HG02623 (cell line): ENCODE measurements around the gene SCAI.
"Not testable (repeated sequence)": the region's sequence is repeated elsewhere in the genome, so short reads cannot be mapped to it uniquely, and the experiment has no call there.

ENCODE experiments used
- ATAC-seq: cut with Tn5 transposase; IDR thresholded peaks from one replicate; pipeline ENCODE4 v1.9.1; 2021; ENCODE audit warnings: moderate library complexity; ENCODE audit not compliant: unreplicated experiment

SCAI gene

DNA sequence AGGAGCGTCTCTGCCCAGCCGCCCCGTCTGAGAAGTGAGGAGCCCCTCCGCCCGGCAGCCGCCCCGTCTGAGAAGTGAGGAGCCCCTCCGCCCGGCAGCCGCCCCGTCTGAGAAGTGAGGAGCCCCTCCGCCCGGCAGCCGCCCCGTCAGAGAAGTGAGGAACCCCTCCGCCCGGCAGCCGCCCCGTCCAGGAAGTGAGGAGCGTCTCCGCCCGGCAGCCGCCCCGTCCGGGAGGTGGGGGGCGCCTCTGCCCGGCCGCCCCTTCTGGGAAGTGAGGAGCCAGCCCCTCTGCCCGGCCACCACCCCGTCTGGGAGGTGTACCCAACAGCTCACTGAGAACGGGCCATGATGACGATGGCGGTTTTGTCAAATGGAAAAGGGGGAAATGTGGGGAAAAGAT, 34.8 kb downstream of the SCAI start:
- ATAC-seq = not testable (repeated sequence)

- no peak for ATAC-seq
Observed at GRCh38 chr9:125106285-125106893, 36.9 kb downstream of the SCAI start.

GRCh38 chr9:125103770-125104460, 39.4 kb downstream of the SCAI start:
- ATAC-seq = no peak

- no peak for ATAC-seq
Observed at GRCh38 chr9:125103021-125103420, 40.3 kb downstream of the SCAI start.

- no peak for ATAC-seq
Observed at GRCh38 chr9:125100822-125101221, 42.5 kb downstream of the SCAI start.

- no peak for ATAC-seq
Observed at GRCh38 chr9:125099816-125100215, 43.5 kb downstream of the SCAI start.

GRCh38 chr9:125095821-125096443, 47.4 kb downstream of the SCAI start:
- ATAC-seq = no peak

GRCh38 chr9:125091121-125091520, 52.2 kb downstream of the SCAI start:
- ATAC-seq = no peak

GRCh38 chr9:125089331-125089730, 54.0 kb downstream of the SCAI start:
- no peak for ATAC-seq

DNA sequence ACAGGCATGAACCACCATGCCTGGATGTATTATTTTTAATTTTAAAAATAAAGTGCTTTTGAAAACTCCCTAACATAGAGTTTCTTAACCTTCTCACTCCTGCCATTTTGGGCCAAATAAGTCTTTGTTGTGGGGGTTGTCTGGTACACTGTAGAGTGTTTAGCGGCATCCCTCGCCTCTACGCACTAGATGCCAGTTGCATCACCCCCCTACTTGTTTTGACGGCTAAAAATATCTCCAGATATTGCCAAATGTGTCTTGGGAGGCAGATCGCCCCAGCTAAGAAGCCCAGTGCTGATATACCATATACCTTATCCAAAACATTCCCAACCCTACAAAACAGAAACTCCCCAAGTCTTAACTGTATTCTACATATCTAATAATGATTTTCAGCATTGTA, 54.6 kb downstream of the SCAI start:
- ATAC-seq = no peak

- ATAC-seq = no peak
Observed at GRCh38 chr9:125085703-125086477, 57.4 kb downstream of the SCAI start.

DNA sequence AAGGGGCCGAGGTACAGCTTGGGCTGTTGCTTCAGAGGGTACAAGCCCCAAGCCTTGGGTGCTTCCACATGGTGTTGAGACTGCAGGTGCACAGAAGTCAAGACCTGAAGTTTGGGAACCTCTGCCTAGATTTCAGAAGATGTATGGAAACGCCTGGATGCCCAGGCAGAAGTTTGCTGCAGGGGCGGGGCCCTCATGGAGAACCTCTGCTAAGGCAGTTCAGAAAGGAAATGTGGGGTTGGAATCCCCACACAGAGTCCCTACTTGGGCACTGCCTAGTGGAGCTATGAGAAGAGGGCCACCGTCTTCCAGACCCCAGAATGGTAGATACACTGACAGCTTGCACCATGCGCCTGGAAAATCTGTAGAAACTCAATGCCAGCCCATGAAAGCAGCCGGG, 61.1 kb downstream of the SCAI start:
- not testable (repeated sequence) for ATAC-seq

GRCh38 chr9:125080797-125081196, 62.5 kb downstream of the SCAI start:
- ATAC-seq = not testable (repeated sequence)

- ATAC-seq = no peak
Observed at GRCh38 chr9:125079931-125080330, 63.4 kb downstream of the SCAI start.

GRCh38 chr9:125075997-125076396, 67.3 kb downstream of the SCAI start:
- no peak for ATAC-seq

DNA sequence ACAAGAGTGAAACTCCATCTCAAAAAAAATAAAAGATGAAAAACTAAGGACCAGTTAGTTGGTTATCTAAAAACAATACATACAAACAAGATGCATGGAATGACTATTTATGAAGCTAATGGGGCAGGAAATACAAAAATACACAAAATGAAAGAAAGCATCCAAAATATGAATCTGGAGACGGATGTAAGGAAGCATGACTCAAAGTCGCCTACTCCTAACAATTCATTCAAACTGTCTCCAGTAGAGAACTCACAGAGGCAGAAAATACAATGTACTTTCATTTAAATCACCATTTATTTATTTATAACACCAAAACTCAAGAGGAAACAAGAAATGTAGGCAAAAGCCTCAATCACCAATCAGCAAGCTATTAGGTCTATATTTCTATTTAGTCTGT, 68.4 kb downstream of the SCAI start:
- no peak for ATAC-seq

- no peak for ATAC-seq
Observed at GRCh38 chr9:125066839-125067619, 76.3 kb downstream of the SCAI start.

DNA sequence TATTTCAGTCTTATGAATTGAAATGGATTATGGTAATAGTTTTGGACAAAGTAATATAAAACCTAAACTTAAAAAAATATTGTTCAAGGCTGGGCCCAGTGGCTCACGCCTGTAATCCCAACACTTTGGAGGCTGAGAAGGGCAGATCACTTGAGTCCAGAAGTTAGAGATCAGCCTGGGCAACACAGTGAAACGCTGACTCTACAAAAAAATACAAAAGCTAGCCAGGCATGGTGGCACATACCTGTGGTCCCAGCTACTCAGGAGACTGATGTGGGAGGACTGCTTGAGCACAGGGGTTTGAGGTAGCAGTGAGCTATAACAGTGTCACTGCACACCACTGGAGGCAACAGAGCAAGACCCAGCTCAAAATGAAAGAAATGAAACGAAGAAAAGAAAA, 81.9 kb downstream of the SCAI start:
- ATAC-seq = no peak

DNA sequence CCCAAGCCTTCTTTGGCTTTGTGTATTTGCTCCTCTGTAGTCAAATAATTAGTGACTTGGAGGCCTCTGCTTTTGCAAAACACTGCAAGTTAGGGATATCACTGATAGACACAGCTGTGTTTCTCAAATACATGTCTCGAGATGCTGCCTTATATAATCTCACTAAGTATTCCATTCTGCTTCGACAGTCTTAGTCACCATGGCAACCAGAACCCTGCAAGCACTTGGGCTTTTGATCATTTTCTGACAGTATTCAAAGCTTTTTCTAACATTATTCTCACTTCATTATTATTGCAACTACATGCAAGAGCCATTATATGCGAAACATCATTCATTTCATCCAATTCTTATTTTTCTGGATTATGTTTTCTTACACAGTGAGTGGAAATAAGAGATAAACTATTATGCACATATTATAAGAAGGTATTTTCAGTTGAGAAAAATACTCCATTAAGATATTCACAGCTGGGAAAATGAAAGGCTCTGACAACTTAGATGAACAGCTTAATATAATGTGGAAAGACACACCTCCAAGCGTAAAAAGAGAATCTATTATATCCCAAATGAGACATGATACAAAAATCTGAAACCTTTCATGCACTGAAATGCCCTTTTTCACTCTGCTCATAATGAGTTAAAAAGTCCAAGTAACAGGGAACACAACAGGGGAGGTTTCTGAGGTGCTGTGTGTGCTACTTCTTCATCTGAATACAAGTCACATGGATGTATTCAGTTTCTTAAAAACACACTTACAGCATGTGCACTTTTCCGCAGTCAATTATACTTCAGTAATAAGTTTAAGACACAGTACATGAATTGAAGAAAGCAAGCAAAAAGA, 93.9 kb downstream of the SCAI start:
- no peak for ATAC-seq

GRCh38 chr9:125043631-125044030, 99.7 kb downstream of the SCAI start:
- no peak for ATAC-seq
